Suppressor macrophage (primary cell): ENCODE measurements around the gene ADAMTS7.
"Not testable (repeated sequence)": the region's sequence is repeated elsewhere in the genome, so short reads cannot be mapped to it uniquely, and the experiment has no call there.

ENCODE experiments used
- DNase-seq, 4 experiments: peaks; one replicate each; pipeline ENCODE4 v3.0.0-alpha.2; 2020 to 2022
- total RNA-seq, 17 experiments: gene quantifications; one replicate each; lab custom pipeline; 2026; ENCODE audit warnings: mixed read lengths in 6 of 17, inconsistent platforms in 3 of 17; lab: John Stamatoyannopoulos, UW

ADAMTS7 gene, protein sequence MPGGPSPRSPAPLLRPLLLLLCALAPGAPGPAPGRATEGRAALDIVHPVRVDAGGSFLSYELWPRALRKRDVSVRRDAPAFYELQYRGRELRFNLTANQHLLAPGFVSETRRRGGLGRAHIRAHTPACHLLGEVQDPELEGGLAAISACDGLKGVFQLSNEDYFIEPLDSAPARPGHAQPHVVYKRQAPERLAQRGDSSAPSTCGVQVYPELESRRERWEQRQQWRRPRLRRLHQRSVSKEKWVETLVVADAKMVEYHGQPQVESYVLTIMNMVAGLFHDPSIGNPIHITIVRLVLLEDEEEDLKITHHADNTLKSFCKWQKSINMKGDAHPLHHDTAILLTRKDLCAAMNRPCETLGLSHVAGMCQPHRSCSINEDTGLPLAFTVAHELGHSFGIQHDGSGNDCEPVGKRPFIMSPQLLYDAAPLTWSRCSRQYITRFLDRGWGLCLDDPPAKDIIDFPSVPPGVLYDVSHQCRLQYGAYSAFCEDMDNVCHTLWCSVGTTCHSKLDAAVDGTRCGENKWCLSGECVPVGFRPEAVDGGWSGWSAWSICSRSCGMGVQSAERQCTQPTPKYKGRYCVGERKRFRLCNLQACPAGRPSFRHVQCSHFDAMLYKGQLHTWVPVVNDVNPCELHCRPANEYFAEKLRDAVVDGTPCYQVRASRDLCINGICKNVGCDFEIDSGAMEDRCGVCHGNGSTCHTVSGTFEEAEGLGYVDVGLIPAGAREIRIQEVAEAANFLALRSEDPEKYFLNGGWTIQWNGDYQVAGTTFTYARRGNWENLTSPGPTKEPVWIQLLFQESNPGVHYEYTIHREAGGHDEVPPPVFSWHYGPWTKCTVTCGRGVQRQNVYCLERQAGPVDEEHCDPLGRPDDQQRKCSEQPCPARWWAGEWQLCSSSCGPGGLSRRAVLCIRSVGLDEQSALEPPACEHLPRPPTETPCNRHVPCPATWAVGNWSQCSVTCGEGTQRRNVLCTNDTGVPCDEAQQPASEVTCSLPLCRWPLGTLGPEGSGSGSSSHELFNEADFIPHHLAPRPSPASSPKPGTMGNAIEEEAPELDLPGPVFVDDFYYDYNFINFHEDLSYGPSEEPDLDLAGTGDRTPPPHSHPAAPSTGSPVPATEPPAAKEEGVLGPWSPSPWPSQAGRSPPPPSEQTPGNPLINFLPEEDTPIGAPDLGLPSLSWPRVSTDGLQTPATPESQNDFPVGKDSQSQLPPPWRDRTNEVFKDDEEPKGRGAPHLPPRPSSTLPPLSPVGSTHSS (N-terminal part only)
- 0 to 3.7 (median 0) reads per million in 17 experiments for total RNA-seq

DNA sequence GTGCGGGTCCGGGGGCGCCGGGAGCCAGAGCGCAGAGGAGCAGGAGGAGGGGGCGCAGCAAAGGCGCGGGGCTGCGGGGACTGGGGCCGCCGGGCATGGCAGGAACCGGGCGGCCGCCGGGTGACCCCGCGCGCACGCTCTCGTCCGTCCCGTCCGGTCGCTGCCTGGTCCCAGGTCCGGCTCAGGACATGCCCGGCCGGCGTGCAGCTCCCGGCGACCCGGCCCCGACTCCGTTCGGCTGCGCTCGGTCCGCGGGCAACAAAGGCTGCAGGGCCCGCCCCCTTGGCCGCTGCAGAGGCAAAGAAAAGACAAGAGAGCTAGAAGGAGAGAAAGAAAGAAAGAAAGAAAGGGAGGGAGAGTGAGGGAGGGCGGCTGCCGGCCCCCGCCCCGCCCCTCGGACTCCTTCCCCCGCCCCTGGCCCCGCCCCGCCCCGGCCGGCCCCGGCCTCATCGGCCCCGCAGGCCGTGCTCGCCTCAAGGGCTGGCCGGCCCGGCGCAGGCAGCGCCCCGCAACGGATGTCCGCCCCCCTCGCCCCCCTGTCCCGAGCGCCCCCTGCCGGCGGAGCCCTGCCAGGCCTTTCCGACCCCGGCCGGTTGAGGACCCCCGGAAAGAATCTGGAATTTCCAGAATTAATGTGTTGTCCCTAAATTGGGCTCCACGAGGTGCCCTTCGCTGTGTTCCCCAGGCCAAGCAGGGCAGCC is at the start of gene ADAMTS7:
ADAMTS7 (minus strand) TSS at position 341 of the 701 bp plus-strand sequence; CDS start at position 97, 244 bp downstream.
- peak; percentile 31 to 74 (median 58) for DNase-seq

DNA sequence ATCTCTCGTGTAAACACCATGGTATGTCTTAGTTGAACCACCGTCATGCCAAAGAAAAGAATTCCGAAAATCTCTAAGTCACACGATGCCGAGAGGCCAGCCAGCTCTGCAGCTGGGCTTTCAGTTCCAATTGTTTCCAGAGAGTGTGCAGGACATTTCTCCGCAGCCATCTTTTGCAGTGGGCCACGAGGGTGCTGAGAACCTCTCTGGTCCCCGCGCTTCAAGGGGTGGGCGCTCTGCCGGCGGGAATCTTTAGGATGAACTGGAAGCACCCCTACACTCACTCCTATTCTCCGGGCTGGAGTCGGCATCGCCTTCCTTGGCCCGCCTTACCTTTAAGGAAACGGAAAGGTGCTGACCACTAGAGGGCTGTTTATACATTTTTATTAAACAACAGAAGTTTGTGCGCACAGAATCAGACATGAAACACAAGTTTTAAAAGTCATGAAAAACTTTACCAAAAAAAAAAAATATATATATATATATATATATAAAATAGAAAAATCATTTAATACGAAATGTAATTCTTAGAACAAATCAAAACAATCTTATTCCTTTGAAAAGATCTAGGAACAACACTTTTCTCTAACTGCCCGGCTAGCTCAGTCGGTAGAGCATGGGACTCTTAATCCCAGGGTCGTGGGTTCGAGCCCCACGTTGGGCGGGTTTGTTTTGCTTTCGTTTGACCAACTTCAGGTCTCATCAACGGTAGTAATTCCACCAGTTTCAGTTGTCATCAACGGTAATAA is 48.9 kb upstream of the ADAMTS7 start:
- peak; percentile 83 to 93 (median 90) for DNase-seq

DNA sequence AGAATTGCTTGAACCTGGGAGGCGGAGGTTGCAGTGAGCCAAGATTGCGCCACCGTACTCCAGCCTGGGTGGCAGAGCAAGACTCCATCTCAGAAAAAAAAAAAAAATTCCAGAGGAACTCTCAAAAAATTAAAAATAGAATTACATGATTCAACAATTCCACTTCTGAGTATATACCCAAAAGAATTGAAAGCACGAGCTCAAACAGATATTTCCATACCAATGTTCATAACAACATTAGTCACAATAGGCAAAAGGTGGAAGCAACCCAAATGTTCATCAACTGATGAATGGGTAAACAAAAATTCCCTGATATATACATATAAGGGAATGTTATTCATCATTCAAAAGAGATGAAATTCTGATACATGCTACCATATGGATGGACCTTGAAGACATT is 44.5 kb upstream of the ADAMTS7 start:
- no peak for DNase-seq

DNA sequence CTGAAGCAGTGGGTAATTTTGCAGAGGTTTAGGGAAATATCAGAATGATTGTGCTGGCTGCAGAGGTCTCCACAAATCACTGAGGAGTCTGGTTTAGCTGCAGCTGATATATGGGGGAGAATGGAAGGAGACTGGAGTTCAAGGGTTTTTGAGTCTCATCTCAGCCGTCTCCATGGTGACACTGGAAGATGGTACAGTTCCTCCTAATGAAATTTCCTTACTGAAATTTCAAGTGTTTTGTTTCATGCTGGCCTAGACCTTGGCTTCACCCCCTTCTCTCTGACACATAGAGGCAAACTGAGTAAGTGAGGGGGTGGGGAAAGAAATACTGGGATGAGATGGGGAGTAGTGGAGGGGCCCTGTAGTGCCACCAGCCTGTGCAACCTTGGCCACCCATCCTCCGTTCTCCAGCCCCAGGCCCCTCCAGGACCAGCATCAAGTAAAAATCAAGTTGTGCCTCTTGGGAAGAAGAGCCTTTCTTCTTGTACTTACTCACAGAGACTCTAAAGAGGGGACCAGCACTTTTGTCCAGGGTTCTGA is 43.6 kb upstream of the ADAMTS7 start:
- DNase-seq, result no peak

- no peak for DNase-seq
These were observed 42.2 kb upstream of the ADAMTS7 start for GRCh38 chr15:78853500-78853899.

DNA sequence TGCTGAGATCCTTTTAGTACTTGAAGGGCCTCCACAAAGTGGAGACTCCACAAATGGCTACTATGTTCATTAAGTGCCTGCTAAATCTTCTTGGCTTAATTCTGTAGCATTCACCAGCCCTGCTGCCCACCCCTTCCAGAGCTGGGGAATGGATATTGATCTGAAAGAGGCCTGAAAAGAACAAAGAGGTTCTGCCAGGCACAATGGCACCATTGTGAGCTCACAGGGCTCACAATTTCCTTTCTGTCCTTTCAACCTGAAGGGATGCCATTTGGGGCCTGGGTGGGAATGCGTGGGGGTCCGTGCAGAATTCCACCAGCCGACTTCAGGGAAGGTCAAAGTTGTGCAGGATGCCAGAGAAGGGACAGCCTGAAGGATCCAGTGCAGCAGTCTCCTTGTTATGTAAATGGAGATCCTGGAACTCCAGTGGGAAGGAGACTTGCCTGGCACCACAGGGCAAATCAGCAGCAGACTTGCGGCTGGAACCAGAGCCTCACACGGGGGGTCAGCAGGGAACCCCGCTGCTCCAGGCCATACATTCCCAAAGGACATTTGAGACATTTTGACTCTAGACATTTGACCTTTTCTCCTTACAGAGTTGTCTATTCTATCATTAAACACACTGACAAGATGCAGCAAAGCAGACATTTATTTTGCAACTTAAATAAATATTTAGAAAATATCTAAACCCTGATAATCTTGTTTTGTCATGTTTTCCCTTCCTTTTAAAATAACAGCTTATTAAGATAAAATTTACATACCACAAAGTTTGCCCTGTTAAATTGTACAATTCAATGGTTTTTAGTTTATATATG is 39.9 kb upstream of the ADAMTS7 start:
- no peak for DNase-seq

GRCh38 chr15:78850352-78850751 is 39.1 kb upstream of the ADAMTS7 start:
- no peak for DNase-seq

- DNase-seq, result not testable (repeated sequence)
These were observed 36.2 kb upstream of the ADAMTS7 start for GRCh38 chr15:78847387-78847906.

GRCh38 chr15:78846906-78847305 is 35.6 kb upstream of the ADAMTS7 start:
- not testable (repeated sequence) for DNase-seq

DNA sequence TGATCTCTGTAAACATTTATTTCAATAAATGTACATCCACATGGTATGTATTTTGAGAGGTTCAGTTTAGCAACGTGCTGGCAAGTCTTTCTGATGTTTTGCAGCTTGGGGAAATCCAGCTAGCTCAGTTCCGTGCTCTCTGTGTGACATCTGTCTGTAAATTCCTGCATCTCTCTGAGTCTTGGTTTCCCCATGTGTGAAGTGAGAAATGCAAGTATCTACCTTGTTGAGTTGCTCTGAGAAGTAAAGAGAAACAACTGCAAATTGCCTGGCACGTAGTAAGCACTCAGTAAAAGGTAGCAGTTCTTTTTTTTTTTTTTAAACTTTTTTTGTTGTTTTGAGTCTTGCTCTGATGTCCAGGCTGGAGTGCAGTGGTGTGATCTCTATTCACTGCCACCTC is 31.3 kb upstream of the ADAMTS7 start:
- DNase-seq, result no peak

DNA sequence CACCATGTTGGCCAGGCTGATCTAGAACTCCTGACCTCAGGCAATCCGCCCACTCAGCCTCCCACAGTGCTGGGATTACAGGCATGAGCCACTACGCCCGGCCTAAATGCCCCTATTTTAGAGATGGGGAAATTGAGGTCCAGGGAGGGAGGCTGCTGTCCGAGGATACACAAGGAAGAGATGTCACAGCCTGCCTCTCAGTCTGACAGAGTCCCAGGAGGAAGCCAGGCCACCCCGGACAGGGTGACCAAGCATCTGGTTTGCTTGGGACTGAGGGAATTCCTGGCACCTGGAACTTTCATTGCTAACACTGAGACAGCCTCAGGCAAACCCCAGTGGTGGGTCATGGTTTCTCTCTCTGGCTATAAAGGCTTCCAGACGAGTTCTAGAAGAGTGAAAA is 30.6 kb upstream of the ADAMTS7 start:
- no peak for DNase-seq

DNA sequence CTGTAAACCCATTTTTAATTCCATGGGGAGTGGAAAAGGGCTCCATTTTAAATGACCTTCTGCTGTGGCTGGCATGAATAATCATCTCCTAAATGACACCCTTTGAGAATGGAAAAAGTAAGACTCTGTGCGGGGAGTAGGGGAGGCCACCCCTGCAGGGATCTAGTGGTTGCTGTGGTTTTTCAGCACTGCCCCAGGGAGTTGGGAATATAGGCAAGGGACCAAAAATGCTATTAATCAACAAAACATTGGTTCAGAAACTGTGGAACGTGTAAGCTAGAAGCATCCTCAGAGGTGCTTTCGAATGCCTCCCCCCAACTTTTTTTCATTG is 30.1 kb upstream of the ADAMTS7 start:
- no peak for DNase-seq

DNA sequence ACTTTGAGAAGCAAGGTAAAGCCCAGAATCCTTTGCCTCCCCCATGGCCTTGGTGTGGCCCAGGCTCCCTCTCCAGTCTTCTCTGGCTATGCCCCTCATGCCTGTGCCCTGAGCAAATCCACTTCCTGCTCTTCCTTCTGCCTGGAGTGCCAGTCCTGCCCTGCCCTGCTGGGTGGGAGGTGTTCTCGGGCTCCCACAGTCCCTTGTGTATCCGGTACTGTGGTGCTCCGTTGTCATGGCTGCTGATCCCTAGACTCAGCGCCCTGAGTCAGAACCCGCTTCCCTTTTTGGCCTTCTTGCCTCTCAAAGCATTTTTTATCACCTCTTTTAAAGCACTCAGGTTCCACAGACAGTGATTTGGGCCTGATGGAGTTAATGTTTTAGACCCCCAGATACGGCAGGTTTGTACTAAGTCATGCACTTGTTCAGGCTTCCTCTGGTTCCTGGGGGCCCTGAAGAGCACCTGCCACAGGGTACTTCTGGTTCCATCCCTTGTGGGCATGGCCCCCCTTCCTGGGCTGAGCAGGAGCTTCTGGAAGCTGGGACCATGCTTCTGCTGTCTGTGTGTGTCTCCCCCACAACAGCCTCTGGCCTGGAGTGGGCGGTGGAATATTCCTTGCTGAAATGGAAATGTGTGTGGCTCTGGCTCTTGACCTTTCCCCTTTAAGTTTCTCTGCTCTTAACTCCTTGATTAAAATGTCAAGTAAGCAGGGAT is 29.6 kb upstream of the ADAMTS7 start:
- peak; percentile 70 to 82 (median 74) for DNase-seq

DNA sequence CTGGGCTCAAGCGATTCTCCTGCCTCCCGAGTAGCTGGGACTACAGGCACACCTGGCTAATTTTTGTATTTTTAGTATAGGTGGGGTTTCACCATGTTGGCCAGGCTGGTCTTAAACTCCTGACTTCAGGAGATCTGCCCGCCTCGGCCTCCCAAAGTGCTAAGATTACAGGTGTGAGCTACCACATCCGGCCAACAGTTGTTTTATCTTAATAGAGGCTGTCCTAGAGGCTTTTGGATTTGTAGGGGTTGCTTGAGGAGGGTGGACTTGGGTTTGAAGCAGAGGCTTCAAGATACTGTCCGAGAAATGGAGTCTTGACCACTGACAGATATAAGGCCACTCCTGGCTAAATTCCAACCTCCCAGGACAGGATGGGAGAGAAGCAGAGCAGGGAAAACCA is 27.9 kb upstream of the ADAMTS7 start:
- DNase-seq, result not testable (repeated sequence)

DNA sequence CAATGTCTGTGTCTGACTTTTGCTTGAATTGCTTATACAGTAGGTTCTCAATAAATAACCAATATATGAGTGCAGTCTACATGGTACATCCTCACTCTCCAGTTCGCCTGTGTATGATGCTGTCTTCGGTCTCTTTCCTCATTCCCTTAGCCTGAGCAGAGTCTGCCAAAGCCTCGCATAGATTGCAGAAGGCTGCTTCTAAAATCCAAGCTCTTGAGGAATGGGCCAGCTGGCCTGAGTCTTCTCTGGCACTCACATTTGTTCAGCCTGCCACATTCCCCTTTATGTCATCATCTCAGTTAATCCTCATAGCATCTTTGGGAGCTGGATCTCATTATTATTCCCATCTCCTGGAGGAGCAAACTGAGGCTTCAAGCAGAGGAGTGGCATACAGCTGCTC is 27.2 kb upstream of the ADAMTS7 start:
- no peak for DNase-seq

- no peak for DNase-seq
These were observed 26.3 kb upstream of the ADAMTS7 start for GRCh38 chr15:78837543-78837942.

GRCh38 chr15:78837131-78837530 is 25.9 kb upstream of the ADAMTS7 start:
- no peak for DNase-seq

GRCh38 chr15:78836333-78836732 is 25.1 kb upstream of the ADAMTS7 start:
- no peak for DNase-seq
